ENCODE data around the gene AIP.
"Not testable (repeated sequence)": the region's sequence is repeated elsewhere in the genome, so short reads cannot be mapped to it uniquely, and the experiment has no call there.

The AIP gene

GRCh38 chr11:67448220-67448609, 34.6 kb upstream of the AIP start:
- ATAC-seq (no peak), DNase-seq (no peak)

- ATAC-seq (no peak), DNase-seq (no peak)
These were observed 33.5 kb upstream of the AIP start for GRCh38 chr11:67449116-67449844.

- ATAC-seq: no peak
These were observed 31.8 kb upstream of the AIP start for GRCh38 chr11:67450796-67451657.

GRCh38 chr11:67451658-67451976, 31.2 kb upstream of the AIP start:
- ATAC-seq: no peak

More at GRCh38 chr11:67450796-67451657, 31.8 kb upstream of the AIP start:
- no peak for DNase-seq

GRCh38 chr11:67452141-67452952, 30.5 kb upstream of the AIP start, which contains the start of gene GPR152:
Gene GPR152, minus strand, starts transcription at chr11:67452729. Its CDS starts 5 bp downstream, at chr11:67452724.
- no peak for ATAC-seq
- DNase-seq: no peak

More at GRCh38 chr11:67451658-67451976, 31.2 kb upstream of the AIP start:
- no peak for DNase-seq

GRCh38 chr11:67453816-67454732, 28.8 kb upstream of the AIP start:
- no peak for DNase-seq
- no peak for ATAC-seq

- ATAC-seq: no peak
- no peak for DNase-seq
These were observed 27.8 kb upstream of the AIP start, which contains the start of gene CABP4 for GRCh38 chr11:67455054-67455453. Gene CABP4, plus strand, starts transcription at chr11:67455354. Its CDS starts 70 bp downstream, at chr11:67455424.

- ATAC-seq (no peak), DNase-seq (no peak)
These were observed 26.6 kb upstream of the AIP start for GRCh38 chr11:67456068-67456705.

GRCh38 chr11:67457453-67457852, 25.4 kb upstream of the AIP start:
- no peak for DNase-seq

GRCh38 chr11:67458266-67458665, 24.6 kb upstream of the AIP start:
- ATAC-seq (no peak), DNase-seq (no peak)

More at GRCh38 chr11:67457453-67457852, 25.4 kb upstream of the AIP start:
- no peak for ATAC-seq

GRCh38 chr11:67463186-67463585, 19.6 kb upstream of the AIP start:
- DNase-seq: no peak

GRCh38 chr11:67463680-67464410, 19.0 kb upstream of the AIP start:
- ATAC-seq: no peak

More at GRCh38 chr11:67463186-67463585, 19.6 kb upstream of the AIP start:
- ATAC-seq: no peak

GRCh38 chr11:67464411-67465188, 18.2 kb upstream of the AIP start:
- peak; percentile 95 for DNase-seq

More at GRCh38 chr11:67463680-67464410, 19.0 kb upstream of the AIP start:
- DNase-seq: no peak

GRCh38 chr11:67465189-67465510, 17.7 kb upstream of the AIP start:
- ATAC-seq (no peak), DNase-seq (no peak)

More at GRCh38 chr11:67464411-67465188, 18.2 kb upstream of the AIP start:
- peak; percentile 78 for ATAC-seq

GRCh38 chr11:67465530-67465929, 17.3 kb upstream of the AIP start:
- ATAC-seq, DNase-seq: not testable (repeated sequence)

- DNase-seq: no peak
- no peak for ATAC-seq
These were observed 16.5 kb upstream of the AIP start for GRCh38 chr11:67466367-67466766.

- no peak for DNase-seq
- no peak for ATAC-seq
These were observed 15.7 kb upstream of the AIP start for GRCh38 chr11:67466962-67467771.

GRCh38 chr11:67468056-67468455, 14.8 kb upstream of the AIP start:
- DNase-seq: peak; percentile 44

More at GRCh38 chr11:67468056-67468455, 14.8 kb upstream of the AIP start:
- ATAC-seq: no peak

Measured in stimulated activated naive CD8-positive, alpha-beta T cell treated with anti-CD3 and anti-CD28 coated beads, Interleukin-15, Interleukin-2, amounts not matched to agents 100 U/mL and 50 U/mL, for 24 hours (primary cell).